ENCODE data around the gene ZC4H2. TPM values are rescaled to one million over a fixed set of nuclear protein-coding genes. Genes with fewer than 3 reads are reported as not detected.
"Not testable (repeated sequence)": the region's sequence is repeated elsewhere in the genome, so short reads cannot be mapped to it uniquely, and the experiment has no call there.

ZC4H2 gene
- total and polyA plus RNA-seq, 4 donors = 2.6 to 14.6 (median 4.7) TPM

GRCh38 chrX:65009459-65009858 is 33.2 kb upstream of the ZC4H2 start:
- H3K36me3 ChIP-seq (ENCODE audit: control insufficient read depth in 4 of 4, insufficient read depth in 4 of 4, low read length in 4 of 4) = no peaks in the 10 kb centered on the region
- no peak overlapping the region for H3K27ac ChIP-seq (ENCODE audit: low read depth in 1 of 2, low read length in 1 of 2)
- H3K4me3 ChIP-seq = no peak overlapping the region
- no peak overlapping the region for H3K9ac ChIP-seq (ENCODE audit: insufficient read depth in 1 of 2, low read length in 2 of 2)
- TF ChIP-seq CTCF (IDR thresholded peaks at IDR 0.05; ENCODE audit: control extremely low read depth, extremely low read depth) = no peak
- no peaks in the 10 kb centered on the region for H3K27me3 ChIP-seq (ENCODE audit: control insufficient read depth in 3 of 3, insufficient read depth in 3 of 3, low read length in 2 of 3)
- no peaks in the 10 kb centered on the region for H3K4me1 ChIP-seq (ENCODE audit: control insufficient read depth in 5 of 5, insufficient read depth in 5 of 5, low read length in 5 of 5)
- H3K9me3 ChIP-seq (ENCODE audit: control insufficient read depth in 4 of 4, insufficient read depth in 3 of 4, low read length in 3 of 4) = no peaks in the 10 kb centered on the region
- DNase-seq (no peak), ATAC-seq (ENCODE audit: insufficient read depth, low FRiP score) (no peak)

DNA sequence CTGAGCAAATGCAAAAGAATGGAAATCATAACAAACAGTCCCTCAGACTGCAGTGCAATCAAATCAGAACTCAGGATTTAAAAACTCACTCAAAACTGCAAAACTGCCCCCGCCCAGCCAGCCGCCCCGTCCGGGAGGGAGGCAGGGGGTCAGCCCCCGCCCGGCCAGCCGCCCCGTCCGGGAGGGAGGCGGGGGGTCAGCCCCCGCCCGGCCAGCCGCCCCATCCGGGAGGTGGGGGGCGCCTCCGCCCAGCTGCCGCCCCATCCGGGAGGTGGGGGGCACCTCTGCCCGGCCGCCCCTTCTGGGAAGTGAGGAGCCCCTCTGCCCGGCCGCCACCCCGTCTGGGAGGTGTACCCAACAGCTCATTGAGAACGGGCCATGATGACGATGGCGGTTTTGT is 26.0 kb upstream of the ZC4H2 start:
- H3K27ac ChIP-seq (ENCODE audit: low read depth in 1 of 2, low read length in 1 of 2); H3K4me3 ChIP-seq; H3K36me3 ChIP-seq (ENCODE audit: control insufficient read depth in 4 of 4, insufficient read depth in 4 of 4, low read length in 4 of 4); H3K4me1 ChIP-seq (ENCODE audit: control insufficient read depth in 5 of 5, insufficient read depth in 5 of 5, low read length in 5 of 5); H3K27me3 ChIP-seq (ENCODE audit: control insufficient read depth in 3 of 3, insufficient read depth in 3 of 3, low read length in 2 of 3); DNase-seq; ATAC-seq (ENCODE audit: insufficient read depth, low FRiP score); H3K9ac ChIP-seq (ENCODE audit: insufficient read depth in 1 of 2, low read length in 2 of 2): not testable (repeated sequence)
- WGBS, 2 donors = 93 to 95% methylated on average over 16 to 23 of the region's 26 CpGs
- peaks cover 0 to 11% (median 5%) of the 10 kb centered on the region in 4 donors for H3K9me3 ChIP-seq (ENCODE audit: control insufficient read depth in 4 of 4, insufficient read depth in 3 of 4, low read length in 3 of 4)

DNA sequence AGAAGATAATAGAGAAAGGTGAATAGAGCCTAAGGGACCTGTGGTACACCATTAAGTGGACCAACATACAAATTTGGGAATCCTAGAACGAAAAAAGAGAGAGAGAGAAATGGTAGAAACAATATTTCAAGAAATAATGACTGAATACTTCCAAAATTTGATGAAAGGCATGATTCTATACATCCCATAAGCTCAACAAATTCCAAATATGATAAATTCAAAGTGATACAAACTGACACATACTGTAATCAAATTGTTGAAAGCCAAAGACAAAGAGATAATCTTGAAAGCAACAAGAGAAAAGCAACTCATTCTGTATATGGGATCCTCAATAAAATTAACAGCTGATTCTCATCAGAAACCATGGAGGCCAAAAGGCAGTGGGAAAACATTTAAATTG is 20.6 kb upstream of the ZC4H2 start:
- no peak for TF ChIP-seq CTCF (IDR thresholded peaks at IDR 0.05; ENCODE audit: control extremely low read depth, extremely low read depth)

DNA sequence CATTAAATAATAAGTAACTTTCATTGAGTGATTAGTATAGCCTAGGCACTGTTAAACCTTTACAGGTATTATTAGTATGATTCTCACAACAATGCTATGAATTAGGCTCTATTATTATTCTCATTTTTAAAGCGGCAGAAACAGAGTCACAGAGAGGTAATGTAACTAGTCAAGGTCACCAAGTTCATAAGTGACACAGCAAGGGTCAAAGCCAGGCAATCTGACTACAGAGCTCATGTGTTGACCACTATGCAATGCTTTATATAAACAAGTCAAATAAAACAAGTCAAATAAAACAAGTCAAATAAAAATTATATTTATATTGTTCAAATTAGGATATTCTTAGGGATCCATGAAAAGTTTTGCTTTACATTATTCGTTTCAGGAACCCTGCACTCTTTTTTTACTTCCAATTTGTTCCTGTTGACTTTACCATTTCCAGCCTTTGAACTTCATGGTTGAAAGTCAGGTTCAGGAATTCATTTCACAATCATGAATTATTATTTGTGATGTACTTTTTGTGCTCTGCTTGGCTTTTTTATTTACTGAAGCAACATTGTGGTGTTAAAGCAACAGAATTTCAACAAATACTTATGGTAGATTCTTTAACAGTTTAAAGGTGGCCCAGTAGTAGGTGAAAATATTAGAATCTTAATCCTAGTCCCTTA is 18.0 kb upstream of the ZC4H2 start:
- WGBS, 2 donors = 60 to 79% methylated on average over 2 of the region's 2 CpGs
- no peak overlapping the region for H3K4me3 ChIP-seq

More for the DNA sequence above, 20.6 kb upstream of the ZC4H2 start:
- peaks cover 0 to 5% (median 0%) of the 10 kb centered on the region in 3 donors for H3K27me3 ChIP-seq (ENCODE audit: control insufficient read depth in 3 of 3, insufficient read depth in 3 of 3, low read length in 2 of 3)
- no peak overlapping the region for H3K27ac ChIP-seq (ENCODE audit: low read depth in 1 of 2, low read length in 1 of 2)
- ATAC-seq (ENCODE audit: insufficient read depth, low FRiP score) (no peak), DNase-seq (no peak)
- peaks cover 0 to 23% (median 7%) of the 10 kb centered on the region in 4 donors for H3K9me3 ChIP-seq (ENCODE audit: control insufficient read depth in 4 of 4, insufficient read depth in 3 of 4, low read length in 3 of 4)
- no peaks in the 10 kb centered on the region for H3K36me3 ChIP-seq (ENCODE audit: control insufficient read depth in 4 of 4, insufficient read depth in 4 of 4, low read length in 4 of 4)
- 28 to 81% methylated on average over 1 of the region's 1 CpG for WGBS, 2 donors
- H3K4me1 ChIP-seq (ENCODE audit: control insufficient read depth in 5 of 5, insufficient read depth in 5 of 5, low read length in 5 of 5) = no peaks in the 10 kb centered on the region
- H3K9ac ChIP-seq (ENCODE audit: insufficient read depth in 1 of 2, low read length in 2 of 2) = no peak overlapping the region
- H3K4me3 ChIP-seq = no peak overlapping the region

More for the DNA sequence above, 18.0 kb upstream of the ZC4H2 start:
- H3K4me1 ChIP-seq (ENCODE audit: control insufficient read depth in 5 of 5, insufficient read depth in 5 of 5, low read length in 5 of 5) = no peaks in the 10 kb centered on the region
- H3K9ac ChIP-seq (ENCODE audit: insufficient read depth in 1 of 2, low read length in 2 of 2) = no peak overlapping the region
- no peak for TF ChIP-seq CTCF (IDR thresholded peaks at IDR 0.05; ENCODE audit: control extremely low read depth, extremely low read depth)
- H3K36me3 ChIP-seq (ENCODE audit: control insufficient read depth in 4 of 4, insufficient read depth in 4 of 4, low read length in 4 of 4) = no peaks in the 10 kb centered on the region
- peaks cover 0 to 5% (median 0%) of the 10 kb centered on the region in 3 donors for H3K27me3 ChIP-seq (ENCODE audit: control insufficient read depth in 3 of 3, insufficient read depth in 3 of 3, low read length in 2 of 3)
- DNase-seq = no peak
- ATAC-seq (ENCODE audit: insufficient read depth, low FRiP score) = no peak
- H3K9me3 ChIP-seq (ENCODE audit: control insufficient read depth in 4 of 4, insufficient read depth in 3 of 4, low read length in 3 of 4) = peaks cover 0 to 23% (median 3%) of the 10 kb centered on the region in 4 donors
- no peak overlapping the region for H3K27ac ChIP-seq (ENCODE audit: low read depth in 1 of 2, low read length in 1 of 2)
